Measurements from ENCODE around the gene CES5A.
"Not testable (repeated sequence)": the region's sequence is repeated elsewhere in the genome, so short reads cannot be mapped to it uniquely, and the experiment has no call there.

The CES5A gene

DNA sequence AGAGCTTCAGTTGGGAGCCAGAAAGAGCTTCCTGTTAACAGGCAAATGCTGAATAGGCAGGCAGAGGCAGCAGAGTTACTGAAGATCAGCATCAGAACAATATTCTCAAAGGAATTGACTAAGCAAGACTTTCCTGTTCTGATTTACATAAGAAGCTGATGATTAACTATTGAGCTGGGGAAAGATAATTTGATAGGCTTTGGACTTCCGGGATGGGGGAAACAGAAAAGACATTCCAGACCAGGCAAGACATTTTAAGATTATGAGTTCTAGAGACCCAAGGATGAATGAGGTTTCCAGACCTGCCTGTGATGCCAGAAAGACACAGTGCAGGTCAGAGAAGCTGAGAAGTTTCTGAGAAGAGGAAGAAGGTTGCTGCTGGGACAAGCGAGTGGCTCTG is at the start of gene CES5A:
Gene CES5A (minus strand): TSS at position 101 of the 400 bp plus-strand sequence. CDS start 152 bp downstream, outside the sequence.
- in situ Hi-C loops (cut with MboI; ENCODE audit: low pct_unique_long_range_greater_than_20kb, low sequenced_read_pairs) = no loop called here
- no peak for DNase-seq

DNA sequence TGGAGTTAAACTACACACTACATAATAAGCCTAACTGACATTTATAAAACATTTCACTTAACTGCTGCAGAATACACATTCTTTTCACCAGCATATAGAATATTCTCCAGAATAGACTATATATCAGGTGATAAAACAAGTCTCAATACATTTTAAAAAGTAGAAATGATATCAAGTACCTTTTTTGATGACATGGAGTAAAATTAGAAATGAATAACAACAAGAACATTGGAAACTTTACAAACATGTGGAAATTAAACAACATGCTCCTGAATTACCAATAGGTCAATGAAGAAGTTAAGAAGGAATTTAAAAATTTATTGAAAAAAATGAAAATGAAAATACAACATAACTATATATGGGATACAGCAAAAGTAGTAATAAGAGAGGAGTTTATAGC is 47.5 kb upstream of the CES5A start:
- in situ Hi-C loops (cut with MboI; ENCODE audit: low pct_unique_long_range_greater_than_20kb, low sequenced_read_pairs) = no loop called here
- DNase-seq = no peak

DNA sequence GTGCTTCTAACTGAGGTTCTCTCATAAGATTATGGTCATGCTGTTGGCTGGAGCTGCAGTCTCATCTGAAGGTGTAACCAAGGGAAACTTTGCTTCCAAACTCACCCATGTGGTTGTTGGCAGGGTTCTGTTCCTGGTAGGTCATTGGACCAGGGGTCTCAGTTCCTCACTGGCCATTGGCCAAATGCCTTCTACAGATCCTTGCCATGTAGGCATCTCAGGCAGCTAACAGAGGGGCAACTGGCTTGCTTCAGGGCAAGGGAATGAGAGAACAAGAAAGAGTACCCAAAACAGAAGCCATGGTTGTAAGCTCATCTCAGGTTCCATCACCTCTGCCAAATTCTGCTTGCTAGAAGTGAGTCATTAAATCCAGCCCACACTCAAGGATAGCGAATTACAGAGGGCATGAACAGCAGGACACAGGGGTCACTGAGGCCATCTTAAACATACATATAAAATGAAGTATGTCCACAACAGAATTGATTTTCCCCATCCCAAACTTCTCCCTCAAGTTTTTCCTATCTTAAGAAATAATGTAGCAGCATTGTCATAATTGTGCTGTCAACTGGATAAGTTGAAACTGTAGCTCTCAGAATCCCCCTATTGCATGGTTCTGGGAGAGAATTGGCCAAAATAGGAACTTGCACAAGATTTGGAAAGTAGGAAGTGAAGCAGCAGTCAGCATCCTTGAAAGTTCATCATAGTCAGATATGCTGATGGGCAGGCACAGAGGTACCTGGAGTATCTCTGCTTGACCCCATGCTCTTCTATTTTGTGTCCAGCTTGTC is 42.4 kb upstream of the CES5A start:
- no peak for DNase-seq
- in situ Hi-C loops (cut with MboI; ENCODE audit: low pct_unique_long_range_greater_than_20kb, low sequenced_read_pairs) = no loop called here

DNA sequence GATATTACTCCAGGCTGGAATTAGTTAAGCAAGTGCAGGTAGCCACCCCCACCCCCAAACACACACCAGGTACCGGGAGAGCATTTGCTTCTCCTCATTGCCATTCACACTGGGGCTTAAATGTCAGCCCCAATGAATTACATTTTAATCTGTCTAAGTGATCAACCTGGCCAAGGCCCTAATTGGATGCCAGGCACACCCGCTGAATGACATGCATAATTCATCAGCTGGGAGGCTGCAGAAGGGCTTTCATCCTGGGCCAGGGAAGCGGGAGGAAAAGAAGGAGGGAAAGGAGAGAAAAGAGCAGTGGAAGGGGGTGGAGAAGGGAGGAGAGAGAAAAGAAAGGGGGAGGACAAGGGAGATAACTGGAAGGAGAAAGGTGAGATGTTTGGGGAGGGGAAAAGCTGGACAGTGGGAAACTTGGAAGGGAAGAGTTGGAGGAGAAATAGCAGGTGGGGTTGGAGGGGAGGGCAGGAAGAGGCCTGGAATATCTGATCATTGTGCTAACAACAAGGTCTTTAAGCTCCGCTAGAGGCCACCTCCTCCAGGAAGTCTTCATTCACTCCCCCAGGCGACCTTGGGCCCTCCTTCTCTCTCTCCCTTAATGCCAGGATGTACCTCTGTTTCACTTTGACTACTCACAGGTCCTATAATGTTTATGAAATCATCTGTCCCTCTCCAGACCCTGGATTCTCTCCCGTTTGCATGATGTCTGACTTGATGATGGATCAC is 40.1 kb upstream of the CES5A start:
- in situ Hi-C loops (cut with MboI; ENCODE audit: low pct_unique_long_range_greater_than_20kb, low sequenced_read_pairs) = no loop called here
- DNase-seq = no peak

DNA sequence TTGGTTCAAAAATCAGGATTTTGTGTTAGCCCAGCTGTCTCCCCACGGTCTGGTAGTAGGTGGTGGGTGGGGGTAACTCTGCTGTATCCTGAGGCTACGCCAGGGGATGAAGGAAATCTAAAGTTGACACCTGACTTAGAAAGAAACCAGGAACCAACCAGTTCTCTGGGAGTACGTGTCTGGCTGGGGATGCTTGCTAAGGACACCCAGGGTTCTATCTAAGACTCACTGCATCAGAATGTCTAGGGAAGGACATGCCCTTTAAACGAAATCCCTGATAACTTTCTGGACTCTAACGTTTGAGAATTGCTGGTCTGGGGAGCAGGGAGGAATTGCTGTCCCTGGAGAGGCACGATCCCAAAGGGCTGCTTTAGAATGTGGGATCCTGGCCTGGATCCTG is 39.2 kb upstream of the CES5A start:
- in situ Hi-C loops (cut with MboI; ENCODE audit: low pct_unique_long_range_greater_than_20kb, low sequenced_read_pairs) = no loop called here
- DNase-seq = no peak

- DNase-seq = no peak
- in situ Hi-C loops (cut with MboI; ENCODE audit: low pct_unique_long_range_greater_than_20kb, low sequenced_read_pairs) = no loop called here
These were observed 38.5 kb upstream of the CES5A start for GRCh38 chr16:55913716-55914115.

GRCh38 chr16:55913121-55913520 is 37.9 kb upstream of the CES5A start:
- DNase-seq; in situ Hi-C loops (cut with MboI; ENCODE audit: low pct_unique_long_range_greater_than_20kb, low sequenced_read_pairs): not testable (repeated sequence)

DNA sequence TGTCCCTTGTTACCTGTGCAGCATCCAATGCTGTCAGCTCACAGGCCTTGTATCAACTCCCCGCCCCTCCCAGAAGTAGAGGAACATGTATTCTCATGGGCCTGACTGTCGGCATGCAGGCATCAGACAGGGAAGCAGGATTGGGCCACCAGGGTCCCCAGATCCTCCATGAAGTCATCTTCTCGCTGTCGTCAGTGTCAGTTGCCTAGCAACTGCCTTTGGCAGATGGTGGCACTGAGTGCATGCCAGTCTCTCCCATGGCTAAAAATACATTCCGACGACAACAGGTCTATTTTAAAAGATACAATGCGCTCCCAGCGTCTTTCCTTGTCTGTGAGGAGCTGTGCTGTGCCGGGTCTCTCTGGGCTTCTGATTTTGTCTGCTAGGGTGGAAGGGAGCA is 36.8 kb upstream of the CES5A start:
- DNase-seq = no peak
- in situ Hi-C loops (cut with MboI; ENCODE audit: low pct_unique_long_range_greater_than_20kb, low sequenced_read_pairs) = no loop called here

DNA sequence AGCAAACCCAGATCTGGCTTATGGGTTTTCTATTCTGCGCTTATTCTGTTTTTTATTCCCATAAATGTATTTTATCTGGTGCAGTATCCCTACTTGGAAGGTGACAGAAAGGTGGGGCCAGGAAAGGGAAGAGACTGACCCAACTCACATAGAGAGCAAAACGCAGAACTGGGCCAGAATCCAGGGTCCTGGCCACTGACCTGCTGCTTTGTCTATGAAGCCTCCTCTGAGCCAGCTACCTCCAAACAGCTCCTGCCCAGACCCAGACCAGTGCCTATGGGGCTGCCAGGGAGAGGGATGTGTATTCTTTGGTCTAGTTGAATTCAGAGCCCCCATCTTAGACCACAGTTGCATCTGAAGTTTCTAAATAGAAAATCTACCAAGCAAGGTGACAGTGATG is 36.4 kb upstream of the CES5A start:
- in situ Hi-C loops (cut with MboI; ENCODE audit: low pct_unique_long_range_greater_than_20kb, low sequenced_read_pairs) = no loop called here
- no peak for DNase-seq

DNA sequence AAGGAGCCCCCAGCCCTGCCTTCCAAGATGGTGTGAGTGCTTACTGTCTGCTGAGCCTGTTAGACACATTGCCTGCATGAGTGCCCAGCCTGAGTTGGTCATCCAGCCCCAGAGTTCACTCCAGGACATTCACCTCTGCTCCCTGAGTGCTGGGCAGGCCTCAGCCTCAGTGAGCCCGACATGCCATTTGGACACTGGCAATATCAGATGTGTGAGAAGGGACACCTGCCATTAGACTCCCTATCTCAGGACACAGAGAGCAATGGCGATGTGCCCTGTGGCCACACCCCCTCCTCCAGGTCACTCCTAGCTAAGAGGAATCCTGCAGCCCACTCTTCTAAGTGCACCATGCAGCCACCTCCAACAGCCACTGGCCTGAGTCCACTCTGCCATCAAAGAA is 34.7 kb upstream of the CES5A start:
- in situ Hi-C loops (cut with MboI; ENCODE audit: low pct_unique_long_range_greater_than_20kb, low sequenced_read_pairs) = no loop called here
- DNase-seq = no peak

DNA sequence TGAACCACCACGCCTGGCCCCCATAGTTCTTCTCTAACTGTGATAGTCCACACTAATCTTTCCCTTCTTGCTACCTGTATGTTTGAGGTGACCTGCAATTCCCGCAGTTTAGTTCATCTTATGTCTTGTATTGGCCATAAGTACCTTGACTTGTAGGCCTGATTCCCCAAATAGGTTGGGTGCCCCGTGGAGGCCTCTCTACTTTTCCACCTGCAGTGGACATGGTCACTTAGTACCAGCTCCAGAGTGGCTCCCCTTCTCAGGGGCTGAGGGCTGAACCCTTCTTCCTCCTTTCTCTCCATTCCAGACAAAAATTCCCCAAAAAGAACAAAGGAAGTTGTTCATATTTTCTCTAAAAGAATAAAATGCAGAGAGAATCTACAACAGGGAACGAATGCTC is 33.5 kb upstream of the CES5A start:
- in situ Hi-C loops (cut with MboI; ENCODE audit: low pct_unique_long_range_greater_than_20kb, low sequenced_read_pairs) = no loop called here

GRCh38 chr16:55907661-55908060 is 32.5 kb upstream of the CES5A start:
- in situ Hi-C loops (cut with MboI; ENCODE audit: low pct_unique_long_range_greater_than_20kb, low sequenced_read_pairs) = no loop called here
- no peak for DNase-seq

More for the DNA sequence above, 33.5 kb upstream of the CES5A start:
- no peak for DNase-seq

DNA sequence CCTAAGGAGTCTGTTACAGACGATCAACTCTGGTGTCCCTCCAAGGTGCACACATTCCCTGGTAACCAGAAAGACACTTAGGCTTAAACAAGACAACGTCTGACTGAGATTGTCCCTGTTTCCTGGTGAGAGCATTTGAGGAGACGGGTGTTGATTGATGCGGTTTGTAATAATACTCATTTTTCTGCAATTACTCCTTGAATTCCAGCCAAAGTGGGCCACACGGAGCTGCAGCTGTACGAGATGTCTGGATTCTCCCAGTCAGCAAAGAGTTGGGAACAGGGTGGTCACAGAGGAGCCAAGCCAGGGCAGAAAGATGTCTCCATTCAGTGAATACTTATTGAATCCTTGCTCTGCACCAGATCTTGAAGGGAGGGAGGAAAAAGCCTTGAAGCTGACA is 30.9 kb upstream of the CES5A start:
- in situ Hi-C loops (cut with MboI; ENCODE audit: low pct_unique_long_range_greater_than_20kb, low sequenced_read_pairs) = no loop called here
- no peak for DNase-seq

DNA sequence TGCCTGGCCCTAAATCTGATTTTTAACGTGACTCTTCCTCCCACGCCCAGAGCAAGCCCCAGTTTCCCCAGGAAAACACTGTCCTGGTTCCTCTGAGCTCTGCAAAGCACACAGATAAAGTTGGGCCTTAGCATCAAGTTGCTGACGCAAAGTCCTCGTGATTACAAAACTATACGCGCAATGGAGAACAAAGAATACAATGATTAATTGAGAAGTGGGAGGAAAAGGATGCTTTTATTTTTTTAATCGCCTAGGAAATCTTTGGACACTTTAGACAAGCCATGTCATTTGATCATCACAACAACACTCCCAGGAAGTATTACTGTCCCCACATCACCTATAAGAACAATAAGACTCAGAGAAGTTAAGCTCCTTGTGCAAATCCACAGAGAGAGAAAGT is 30.5 kb upstream of the CES5A start:
- DNase-seq = no peak
- in situ Hi-C loops (cut with MboI; ENCODE audit: low pct_unique_long_range_greater_than_20kb, low sequenced_read_pairs) = no loop called here

GRCh38 chr16:55901566-55902217 is 26.5 kb upstream of the CES5A start:
- DNase-seq = no peak
- in situ Hi-C loops (cut with MboI; ENCODE audit: low pct_unique_long_range_greater_than_20kb, low sequenced_read_pairs) = no loop called here

GRCh38 chr16:55900616-55901393 is 25.6 kb upstream of the CES5A start:
- in situ Hi-C loops (cut with MboI; ENCODE audit: low pct_unique_long_range_greater_than_20kb, low sequenced_read_pairs) = no loop called here
- DNase-seq = no peak

DNA sequence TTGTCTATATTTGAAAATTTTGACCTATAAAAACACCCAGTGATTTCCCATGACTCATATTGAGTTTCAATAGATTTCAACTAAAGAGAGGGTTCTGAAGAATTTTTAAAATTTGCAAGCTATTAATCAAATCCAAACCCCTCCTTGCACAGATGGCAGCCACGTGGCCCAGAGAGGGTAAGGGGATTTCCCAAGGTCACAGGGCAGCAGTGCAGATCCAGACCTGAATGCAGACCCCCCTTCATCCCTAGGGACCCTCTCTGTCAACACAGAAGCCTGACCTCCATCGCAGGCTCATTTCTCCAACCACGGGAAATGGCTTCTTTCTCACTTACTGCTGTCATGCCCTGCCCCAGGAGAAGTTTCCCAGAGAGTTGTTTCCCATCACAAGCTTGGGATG is 24.7 kb upstream of the CES5A start:
- in situ Hi-C loops (cut with MboI; ENCODE audit: low pct_unique_long_range_greater_than_20kb, low sequenced_read_pairs) = no loop called here
- DNase-seq = no peak

- DNase-seq = no peak
These were observed 23.4 kb upstream of the CES5A start for GRCh38 chr16:55898592-55898991.

DNA sequence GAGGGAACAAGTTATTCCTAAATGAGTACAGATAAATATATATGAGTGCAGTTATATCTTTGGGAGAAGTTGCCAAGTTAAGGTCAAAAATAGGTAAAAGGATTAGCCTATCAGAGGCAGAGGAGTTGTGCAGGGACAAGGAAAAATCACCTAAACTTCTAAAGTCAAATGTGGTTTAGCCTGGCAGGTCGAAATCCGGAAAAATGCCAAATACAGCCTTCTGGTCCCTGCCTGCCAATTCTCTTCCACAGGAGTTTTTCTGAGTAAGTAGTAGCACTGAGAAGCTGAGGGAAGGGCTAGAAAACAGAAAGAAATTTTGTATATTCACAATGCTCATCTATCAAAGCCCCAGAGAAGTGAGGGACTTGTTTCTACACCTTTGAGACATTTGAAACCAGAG is 17.6 kb upstream of the CES5A start:
- in situ Hi-C loops (cut with MboI; ENCODE audit: low pct_unique_long_range_greater_than_20kb, low sequenced_read_pairs) = no loop called here
- no peak for DNase-seq

More at GRCh38 chr16:55898592-55898991, 23.4 kb upstream of the CES5A start:
- in situ Hi-C loops (cut with MboI; ENCODE audit: low pct_unique_long_range_greater_than_20kb, low sequenced_read_pairs) = no loop called here
